Raji (cell line): ENCODE data around the gene MYH13.

Source experiments
- POLR2A ChIP-seq: IDR thresholded peaks from 2 replicates; pipeline ENCODE4 v1.6.1; 2011; ENCODE audit warnings: low read depth, low read length, control low read depth; ENCODE audit not compliant: insufficient read depth

The MYH13 gene

DNA sequence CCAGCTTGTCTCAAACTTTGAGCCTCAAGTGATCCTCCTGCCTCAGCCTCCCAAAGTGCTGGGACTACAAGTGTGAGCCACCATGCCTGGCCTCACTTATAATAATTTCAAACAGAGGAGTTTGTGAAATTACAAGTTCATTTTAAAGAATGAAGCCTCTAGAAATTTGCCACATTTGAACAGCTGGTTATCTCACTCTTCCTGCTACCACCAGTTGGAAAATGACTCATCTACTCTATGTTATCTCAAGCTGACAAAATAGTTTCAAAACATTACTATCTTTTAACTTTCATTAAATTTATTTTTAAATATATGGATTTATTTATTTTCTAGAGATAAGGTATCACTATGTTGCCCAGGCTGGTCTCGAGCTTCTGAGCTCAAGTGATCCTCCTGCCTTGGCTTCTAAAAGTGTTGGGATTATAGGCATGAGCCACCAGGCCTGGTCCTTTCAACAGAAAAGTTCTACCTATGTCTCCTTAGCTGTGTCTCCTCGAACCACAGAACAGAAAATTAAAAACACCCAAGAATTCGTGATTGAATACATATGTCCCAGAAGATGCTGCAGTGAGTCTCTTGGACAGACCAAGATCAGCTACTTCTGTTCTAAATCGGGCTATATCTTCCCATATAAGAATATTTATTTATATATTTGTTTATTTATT lies 47.6 kb downstream of the MYH13 start:
- TF ChIP-seq POLR2A, result no peak

DNA sequence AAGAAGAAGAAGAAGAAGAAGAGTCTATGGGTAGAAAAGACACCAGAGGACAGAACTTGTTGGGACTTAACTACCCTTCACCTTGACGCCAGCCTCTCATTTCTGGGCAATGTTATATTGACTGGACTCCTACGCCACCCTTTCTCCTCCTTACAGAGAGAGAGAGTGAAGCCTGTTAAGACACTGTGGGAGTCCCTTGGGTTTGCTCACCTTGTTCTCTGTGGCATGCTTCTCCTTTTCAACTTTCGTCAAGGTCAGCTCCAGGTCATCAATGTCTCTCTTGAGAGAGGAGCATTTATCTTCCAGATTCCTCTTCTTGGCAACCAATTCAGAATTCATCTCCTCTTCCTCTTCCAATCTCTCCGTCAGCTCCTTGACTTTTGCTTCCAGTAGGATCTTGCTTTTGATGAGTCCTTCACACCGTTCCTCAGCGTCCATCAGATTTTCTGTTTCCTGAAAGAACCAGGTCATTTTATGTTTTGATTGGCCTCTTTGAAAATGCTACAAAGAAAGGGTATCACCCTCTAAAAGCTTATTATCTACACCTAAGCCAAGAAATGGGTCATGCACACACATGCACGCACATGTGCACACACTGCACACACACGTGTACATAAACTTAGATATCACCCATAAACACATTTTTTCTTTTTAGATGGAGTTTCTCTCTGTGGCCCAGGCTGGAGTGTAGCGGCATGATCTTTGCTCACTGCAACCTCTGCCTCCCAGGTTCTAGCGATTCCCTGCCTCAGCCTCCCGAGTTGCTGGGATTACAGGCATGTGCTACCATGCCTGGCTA lies 48.8 kb downstream of the MYH13 start:
- no peak for TF ChIP-seq POLR2A

DNA sequence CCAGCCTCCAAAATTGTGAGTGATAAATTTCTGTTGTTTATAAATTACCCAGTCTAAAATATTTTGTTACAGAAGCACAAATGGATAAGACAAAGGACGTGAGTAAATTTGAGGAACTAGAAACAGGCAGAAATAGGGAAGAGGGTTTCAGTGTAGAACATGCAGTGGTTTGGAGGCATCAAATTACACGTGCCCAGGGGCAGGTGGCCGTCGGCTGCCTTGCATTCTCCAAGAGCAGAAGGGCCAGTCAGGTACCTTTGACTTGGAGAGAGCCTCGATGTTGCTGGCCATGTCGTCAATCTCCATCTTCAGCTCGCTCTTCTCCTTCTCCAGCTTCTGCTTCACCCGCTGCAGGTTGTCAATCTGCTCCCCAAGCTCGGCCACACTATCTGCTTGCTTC lies 54.3 kb downstream of the MYH13 start:
- TF ChIP-seq POLR2A, result no peak

DNA sequence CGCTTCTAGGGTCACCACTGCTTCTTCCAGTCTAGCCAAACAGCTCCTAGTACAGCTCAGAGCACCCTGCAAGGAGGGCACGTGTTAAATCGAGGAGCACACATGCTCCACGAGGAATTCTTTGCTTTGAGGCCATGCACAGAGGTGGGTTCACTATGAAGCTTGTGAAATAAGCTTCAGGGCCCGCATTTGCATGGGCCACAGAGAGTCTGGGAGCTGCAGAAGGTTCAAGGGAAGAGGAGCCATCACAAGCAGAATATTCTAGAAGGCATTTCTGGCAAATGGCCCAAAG lies 55.3 kb downstream of the MYH13 start:
- TF ChIP-seq POLR2A, result no peak

DNA sequence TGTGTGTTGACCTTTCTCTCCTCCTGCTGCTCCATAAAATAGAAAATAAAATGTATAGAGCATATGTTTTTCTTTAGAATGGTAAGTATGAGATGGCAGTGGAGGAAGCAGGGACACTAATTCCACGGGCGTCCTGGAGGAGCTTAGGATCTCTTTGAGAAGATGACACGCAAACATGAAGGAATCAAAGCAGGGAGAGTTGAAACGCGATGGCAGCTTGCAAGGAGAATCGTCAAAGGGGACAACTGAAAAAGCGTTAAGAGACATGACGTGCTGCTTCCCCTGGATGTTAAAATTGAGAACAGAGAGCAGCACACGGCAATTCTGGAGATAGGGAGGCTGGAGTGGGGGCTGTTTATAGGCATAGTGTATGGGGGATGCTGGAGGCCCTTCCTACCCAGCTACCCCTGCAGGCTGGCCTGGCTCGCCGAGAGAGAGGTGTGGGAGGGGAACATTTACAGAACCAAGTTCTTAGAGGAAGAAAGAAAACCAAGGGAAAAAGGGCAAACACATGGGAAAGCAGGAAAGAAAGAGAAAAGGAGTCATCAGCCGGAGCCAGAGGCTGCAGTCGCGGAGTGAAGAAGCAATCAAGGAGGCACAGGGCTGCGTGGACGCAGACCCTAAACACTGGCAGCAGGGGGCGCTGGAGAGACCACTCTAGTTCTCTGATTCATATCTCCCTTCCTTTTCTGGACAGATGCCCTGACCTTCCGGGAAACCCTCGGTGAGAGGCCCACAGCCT lies 55.8 kb downstream of the MYH13 start:
- TF ChIP-seq POLR2A, result no peak

DNA sequence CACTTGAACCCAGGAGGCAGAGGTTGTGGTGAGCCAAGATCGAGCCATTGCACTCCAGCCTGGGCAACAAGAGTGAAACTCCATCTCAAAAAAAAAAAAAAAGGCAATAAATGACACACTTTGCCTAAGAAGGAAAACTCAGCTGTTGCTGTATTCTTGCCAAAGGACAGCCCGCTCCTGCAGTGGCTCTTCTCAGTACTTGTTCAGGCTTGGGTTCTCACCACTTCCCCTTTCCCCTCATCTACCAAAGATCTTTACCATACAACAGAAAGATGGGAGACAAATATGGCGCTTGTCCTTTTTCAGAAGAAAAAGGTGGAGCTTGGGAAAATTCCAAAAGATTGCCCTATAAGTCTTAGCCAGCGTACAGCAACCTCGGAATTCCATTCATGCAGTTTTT lies 58.5 kb downstream of the MYH13 start:
- TF ChIP-seq POLR2A, result no peak

DNA sequence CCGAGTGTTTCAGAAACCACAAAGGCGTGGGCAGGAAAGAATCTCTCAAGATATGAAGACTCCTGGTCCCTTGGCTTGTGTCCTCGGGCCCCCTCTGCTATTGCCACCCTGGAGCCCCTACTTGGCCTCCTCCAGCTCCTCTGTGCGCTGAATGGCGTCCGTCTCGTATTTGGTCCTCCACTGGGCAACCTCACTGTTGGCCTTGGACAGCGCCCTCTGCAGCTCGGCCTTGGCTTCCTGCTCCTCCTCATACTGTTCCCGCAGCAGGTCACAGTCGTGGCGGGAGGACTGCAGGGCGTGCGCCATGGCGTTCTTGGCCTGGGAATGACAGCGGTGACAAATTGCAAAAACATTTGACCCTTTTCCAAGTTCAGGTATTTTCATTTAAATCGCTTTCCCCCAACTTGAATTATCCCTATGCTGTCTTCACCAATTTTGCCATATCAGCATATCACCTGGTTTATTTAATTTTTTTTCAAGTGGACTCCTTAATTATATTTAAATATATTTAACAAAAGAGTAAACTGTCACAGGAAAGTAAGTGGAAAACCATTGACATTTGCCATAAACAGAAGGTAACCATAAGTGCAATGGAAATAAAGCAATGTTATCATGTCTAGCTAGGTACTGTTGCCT lies 59.7 kb downstream of the MYH13 start:
- TF ChIP-seq POLR2A, result no peak

DNA sequence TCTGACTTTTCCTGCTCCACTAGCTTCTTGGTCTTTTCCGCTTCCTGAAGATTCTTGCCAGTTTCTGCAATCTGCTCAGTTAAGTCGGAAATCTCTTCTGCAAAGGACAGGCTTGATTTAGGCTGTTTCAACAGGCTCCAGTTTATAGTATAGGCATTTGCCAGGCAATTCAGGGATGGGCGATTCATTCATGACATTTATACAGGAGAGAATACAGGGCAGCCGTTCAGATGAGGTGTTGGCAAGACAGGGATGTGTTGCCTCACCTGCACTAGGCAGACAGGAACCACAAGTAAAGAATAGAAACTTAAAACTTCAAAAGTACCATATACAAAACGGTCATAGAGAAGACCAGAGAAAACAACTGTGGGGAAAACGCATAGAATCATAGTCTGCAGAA lies 61.7 kb downstream of the MYH13 start:
- no peak for TF ChIP-seq POLR2A

DNA sequence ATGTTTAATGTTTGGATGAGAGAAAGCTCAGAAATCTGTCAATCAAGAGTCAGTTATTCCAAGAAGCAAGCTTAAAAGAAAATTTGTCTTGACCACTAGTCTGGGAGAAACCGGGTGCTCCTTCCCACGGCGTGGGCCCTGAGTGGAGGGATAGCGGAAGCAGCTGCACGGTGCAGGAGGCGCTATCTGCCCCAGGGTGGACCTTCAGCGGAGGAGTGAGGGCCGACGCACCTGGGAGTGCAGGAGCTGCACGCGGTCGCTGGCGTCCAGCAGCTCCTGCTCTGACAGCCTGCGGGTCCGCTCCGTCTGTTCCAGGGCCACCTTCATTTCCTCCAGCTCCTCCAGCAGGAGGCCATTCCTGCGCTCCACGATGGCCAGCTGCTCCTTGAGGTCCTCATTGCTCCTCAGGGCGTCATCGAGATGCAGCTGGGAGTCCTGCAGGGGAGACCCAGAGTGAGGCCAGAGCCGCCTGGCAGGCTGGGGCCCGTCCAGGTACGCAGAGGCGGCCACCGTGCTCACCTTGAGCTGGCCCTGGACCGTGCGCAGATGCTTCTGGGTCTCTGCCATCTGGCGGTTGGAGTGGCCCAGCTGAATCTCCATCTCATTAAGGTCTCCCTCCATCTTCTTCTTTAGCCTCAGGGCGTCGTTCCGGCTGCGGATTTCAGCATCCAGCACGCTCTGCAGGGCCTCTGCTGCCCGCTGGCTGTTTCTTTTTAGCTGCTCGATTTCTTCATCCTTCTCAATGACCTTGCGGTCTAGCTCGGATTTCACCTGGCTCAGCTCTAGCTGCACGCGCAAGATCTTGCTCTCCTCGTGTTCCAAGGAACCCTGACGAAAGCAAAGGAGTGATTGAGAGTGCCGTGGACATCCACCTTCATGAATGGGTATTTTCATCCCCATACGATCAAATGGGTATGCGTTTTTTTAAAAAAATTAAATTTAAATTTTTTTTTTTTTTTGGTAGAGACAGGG lies 63.5 kb downstream of the MYH13 start:
- TF ChIP-seq POLR2A, result no peak

DNA sequence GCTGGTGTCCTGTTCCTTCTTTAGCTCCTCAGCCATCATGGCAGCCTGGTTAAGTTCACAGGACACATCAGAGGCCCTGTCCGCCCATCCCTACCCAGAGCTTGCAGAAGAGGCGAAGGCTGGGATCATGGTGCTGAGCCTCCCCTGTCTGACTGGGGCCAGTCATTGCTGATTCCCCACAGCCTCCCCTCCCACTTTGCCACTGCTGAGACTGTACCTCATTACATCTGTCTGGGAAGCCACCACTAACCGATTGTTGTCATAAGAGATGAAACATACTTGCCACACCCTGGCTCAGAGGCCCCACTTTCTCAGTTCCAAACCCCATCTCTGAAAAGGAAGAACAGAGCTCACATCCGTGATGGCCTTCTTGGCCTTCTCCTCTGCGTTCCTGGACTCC lies 66.2 kb downstream of the MYH13 start:
- TF ChIP-seq POLR2A, result no peak

DNA sequence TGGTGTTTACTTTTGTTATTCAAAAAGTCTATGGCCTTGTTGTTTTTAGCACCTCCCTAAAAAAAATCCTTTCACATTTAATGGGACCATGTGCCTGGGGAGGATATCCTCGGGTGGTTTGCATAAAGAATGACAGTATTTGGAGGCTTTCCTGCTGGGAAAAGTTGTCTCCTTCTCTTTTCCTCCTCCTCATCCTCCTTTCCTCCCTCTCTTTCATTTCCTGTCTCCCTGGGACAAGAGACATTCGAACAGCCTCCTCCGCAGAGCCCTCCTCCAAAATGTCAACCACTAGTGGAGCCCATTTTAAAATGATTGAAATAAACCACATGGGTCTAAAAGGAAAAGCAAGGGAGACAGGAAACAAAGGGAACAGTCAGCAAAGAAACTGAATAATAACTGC lies 67.4 kb downstream of the MYH13 start:
- no peak for TF ChIP-seq POLR2A

DNA sequence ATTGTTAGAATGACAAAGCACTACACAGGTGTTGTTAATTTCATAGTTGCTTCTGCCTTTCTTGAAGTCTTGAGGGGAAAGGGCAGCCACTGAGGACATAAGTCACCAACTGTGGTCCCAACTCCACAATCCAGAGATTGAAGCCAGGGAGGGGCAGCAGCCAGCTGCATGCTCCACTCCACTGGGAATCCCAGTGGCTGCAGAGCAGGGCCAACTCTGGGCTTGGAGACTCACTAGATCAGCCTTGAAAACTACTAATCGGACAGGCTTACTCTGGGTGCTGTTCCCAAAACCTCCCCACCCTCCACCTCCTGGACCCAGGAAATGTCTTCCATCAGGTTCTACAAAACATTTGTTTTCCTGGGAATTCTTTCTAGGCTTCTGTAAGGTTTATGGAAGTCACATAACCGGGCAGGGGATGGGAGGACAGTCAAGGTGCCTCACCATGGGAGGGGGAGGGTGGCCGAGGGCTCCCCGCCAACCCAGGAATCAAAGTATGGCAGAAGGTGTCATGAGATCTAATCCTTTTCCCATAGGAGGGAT lies 68.0 kb downstream of the MYH13 start:
- no peak for TF ChIP-seq POLR2A

DNA sequence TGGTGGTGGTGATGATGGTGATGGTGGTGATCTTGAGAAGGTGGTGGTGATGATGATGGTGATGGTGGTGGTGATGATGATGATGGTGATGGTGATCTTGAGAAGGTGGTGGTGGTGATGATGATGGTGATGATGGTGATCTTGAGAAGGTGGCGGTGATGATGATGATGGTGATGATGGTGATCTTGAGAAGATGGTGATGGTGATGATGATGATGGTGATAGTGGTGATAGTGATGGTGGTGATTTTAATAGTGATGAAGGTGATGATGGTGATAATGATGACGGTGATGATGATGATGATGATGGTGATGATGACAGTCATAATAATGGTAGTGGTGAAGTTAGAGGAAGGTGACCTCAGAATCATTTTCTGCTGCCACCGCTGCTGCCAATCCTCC lies 75.1 kb downstream of the MYH13 start:
- no peak for TF ChIP-seq POLR2A

DNA sequence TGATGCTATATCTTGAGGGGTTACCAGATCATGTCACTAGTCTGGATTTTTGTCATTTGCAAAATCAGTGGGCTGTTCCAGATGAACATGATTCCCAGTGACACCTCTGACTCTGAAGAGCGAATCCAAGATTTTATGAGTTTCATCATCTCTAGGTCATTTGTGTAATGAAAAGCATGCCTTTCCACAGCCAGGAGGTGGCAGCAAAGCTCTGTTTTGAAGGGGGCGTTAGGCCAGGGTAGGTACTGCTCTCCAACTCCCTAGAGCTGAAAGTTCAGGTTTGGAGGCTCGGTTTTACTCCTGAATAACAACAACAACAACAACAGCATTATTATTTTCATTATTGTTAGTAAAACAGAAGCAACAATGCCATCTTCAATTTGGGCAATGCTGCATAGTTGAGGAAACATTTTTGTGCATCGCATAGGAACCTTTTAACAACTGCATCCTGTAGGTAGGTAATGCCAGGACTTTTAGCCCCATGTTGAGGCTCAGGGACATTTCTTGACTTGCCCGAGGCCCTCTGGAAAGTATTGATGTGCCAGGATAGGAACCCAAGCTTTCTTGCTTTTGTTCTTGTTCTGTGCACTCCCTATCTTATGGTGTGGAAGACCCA lies 77.0 kb downstream of the MYH13 start:
- no peak for TF ChIP-seq POLR2A
